Erythroblast (primary cell): ENCODE data around the gene EHBP1.

Experiments
- GATA1 ChIP-seq: IDR thresholded peaks from 2 replicates; pipeline ENCODE4 v1.6.1; 2011; ENCODE audit warnings: low read depth, mild to moderate bottlenecking, control low read depth, low read length, moderate library complexity
- POLR2A ChIP-seq: IDR thresholded peaks from 2 replicates; pipeline ENCODE4 v1.6.1; 2011; ENCODE audit warnings: mild to moderate bottlenecking, low read length

DNA sequence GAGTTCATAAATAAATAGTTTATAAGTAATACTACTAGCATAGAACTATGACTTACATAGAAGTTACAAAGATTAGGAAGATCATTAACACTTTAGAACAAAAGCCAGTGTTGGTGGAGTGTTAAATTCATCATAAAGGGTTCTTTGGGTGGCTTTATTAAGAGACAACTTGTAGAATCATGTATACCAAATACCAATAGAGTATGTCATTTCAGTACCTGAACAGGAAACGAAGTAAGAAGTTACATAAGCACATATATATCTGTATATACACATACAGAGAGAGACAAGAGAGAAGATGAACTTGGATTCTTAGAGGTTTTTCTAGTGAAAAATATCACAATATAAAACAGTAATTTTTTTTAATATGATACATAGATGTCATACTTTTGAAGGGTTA, 262.7 kb downstream of the EHBP1 start:
- TF ChIP-seq POLR2A (no peak), GATA1 (no peak)
